Fibroblast of villous mesenchyme (primary cell): ENCODE measurements around the gene CBX7. TPM values are rescaled to one million over a fixed set of nuclear protein-coding genes. Genes with fewer than 3 reads are reported as not detected.

Experiments
- DNase-seq: peaks from one replicate; pipeline ENCODE4 v3.0.0-alpha.2; 2010; ENCODE audit warnings: low read depth
- H3K4me3 ChIP-seq: 2 replicates; pipeline ENCODE4 v1.5.1; 2011; ENCODE audit warnings: low read depth, mild to moderate bottlenecking, low read length
- total RNA-seq: library from RNA; depleted of rRNA; stranded (reverse); fragments of >200 nt; gene quantifications from 2 replicates; pipeline ENCODE4 v1.2.3, GENCODE V29; 2012
- TF ChIP-seq, protein P1 (sequence below): IDR thresholded peaks from 2 replicates; pipeline ENCODE4 v1.5.1; 2012; ENCODE audit warnings: low read depth, mild to moderate bottlenecking, low read length; ENCODE audit not compliant: insufficient read depth

CBX7 gene
- total RNA-seq, 1 donor = 5.2 TPM

GRCh38 chr22:39150848-39151215 lies 1.6 kb downstream of the CBX7 start:
- H3K4me3 ChIP-seq = no peak overlapping the region
- no peak for DNase-seq
- TF ChIP-seq, protein P1, sequence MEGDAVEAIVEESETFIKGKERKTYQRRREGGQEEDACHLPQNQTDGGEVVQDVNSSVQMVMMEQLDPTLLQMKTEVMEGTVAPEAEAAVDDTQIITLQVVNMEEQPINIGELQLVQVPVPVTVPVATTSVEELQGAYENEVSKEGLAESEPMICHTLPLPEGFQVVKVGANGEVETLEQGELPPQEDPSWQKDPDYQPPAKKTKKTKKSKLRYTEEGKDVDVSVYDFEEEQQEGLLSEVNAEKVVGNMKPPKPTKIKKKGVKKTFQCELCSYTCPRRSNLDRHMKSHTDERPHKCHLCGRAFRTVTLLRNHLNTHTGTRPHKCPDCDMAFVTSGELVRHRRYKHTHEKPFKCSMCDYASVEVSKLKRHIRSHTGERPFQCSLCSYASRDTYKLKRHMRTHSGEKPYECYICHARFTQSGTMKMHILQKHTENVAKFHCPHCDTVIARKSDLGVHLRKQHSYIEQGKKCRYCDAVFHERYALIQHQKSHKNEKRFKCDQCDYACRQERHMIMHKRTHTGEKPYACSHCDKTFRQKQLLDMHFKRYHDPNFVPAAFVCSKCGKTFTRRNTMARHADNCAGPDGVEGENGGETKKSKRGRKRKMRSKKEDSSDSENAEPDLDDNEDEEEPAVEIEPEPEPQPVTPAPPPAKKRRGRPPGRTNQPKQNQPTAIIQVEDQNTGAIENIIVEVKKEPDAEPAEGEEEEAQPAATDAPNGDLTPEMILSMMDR = no peak

DNA sequence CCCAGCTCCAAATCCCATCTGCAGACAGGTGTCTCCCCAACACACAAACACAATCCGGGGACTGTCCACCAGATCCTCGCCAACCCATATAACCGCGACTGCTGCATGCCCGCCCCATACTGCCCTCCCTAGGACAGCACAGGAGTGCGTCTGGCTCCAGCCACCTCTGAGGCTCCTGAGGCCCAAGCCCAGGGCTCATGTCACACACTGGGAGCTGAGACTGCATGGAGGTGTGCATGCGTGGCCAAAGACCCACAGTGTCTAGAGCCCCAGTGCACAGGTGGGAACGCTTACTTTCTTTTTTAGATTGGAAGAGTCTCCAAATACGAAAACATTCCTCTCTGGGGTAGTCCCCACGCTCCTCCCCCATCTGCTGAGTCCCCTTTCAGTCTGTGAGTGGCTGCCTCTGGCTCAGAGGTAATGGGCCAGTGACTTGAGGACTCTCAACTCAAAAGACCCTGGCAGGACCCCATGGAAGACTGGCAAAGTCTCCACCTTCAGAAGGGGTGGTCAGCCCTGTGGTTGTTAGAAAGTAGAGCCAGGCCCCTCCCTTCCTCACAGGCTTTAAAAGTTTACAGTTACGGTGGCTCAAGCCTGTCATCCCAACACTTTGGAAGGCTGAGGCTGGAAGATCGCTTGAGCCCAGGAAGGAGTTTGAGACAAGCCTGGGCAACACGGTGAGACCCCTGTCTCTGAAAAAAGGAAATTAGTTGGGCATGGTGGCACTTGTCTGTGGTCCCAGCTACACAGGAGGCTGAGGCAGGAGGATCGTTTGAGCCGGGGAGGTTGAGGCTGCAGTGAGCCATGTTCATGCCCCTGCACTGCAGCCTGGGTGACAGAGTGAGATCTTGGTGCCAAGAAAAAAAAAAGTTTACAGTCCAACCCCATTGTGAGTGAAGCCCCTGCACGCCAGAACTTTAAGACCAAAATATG lies 2.3 kb downstream of the CBX7 start:
- no peak for DNase-seq
- TF ChIP-seq, protein P1 = no peak
- H3K4me3 ChIP-seq = no peak overlapping the region

GRCh38 chr22:39148727-39149535 lies 3.5 kb downstream of the CBX7 start:
- TF ChIP-seq, protein P1 = no peak
- no peak for DNase-seq
- no peak overlapping the region for H3K4me3 ChIP-seq

- no peak for DNase-seq
- TF ChIP-seq, protein P1 = no peak
- H3K4me3 ChIP-seq = no peak overlapping the region
These were observed 4.3 kb downstream of the CBX7 start for GRCh38 chr22:39148026-39148726.

DNA sequence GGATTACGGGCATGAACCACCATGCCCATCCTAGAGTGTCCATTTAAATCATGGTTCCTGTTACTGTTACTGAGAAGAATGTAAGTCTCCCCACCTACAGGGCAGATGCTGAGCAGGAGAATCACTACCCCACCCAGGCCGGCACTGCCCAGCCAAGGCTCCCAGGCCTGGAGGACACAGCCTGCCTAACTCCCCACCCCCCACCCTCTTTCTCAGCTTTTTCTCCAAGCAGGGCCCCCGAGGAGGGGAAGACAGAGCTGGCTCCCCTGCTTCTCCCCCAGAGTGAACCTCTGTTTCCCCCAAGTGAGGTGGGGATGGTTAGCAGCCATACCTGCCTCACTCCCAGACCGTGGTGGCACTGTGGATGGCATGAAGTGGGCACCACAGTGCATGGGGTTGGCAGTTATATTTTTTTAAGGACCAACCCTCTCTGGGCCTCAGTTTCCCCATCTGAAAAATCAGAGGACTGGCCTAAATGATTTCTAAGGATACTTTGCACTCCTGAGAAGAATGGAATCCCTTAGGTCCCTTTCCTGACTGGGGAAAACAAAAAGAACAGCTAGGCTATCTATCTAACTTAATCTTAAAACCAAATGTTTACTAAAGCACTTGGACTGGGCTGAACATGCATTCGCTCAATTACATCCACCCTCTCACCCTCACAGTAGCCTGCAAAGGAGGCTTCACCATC lies 5.0 kb downstream of the CBX7 start:
- TF ChIP-seq, protein P1 = no peak
- no peak overlapping the region for H3K4me3 ChIP-seq
- DNase-seq = no peak
